ENCODE data around the gene KIRREL3. TPM values are rescaled to one million over a fixed set of nuclear protein-coding genes. Genes with fewer than 3 reads are reported as not detected.

Gene KIRREL3
- polyA plus RNA-seq, 1 donor, result 0.80 TPM

DNA sequence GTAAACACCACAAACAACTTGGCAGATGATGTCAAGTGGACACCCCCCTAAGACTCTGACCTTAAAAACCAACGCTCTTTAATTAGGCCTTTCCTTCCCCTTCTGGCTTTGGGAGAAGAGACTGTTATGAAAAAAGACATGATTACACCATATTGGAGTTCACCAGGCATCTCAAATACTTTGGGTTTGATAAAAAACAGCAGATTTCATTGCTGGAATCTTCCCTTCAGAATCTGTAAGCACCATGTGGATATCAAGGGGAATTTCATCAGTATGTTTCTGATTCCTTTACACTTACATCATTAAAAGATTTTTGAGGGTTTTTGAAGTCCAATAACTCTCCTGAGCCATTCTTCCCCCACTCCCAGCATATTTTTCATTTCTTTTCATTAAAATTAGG lies 85.6 kb downstream of the KIRREL3 start:
- DNase-seq (ENCODE audit: low read depth), result no peak

DNA sequence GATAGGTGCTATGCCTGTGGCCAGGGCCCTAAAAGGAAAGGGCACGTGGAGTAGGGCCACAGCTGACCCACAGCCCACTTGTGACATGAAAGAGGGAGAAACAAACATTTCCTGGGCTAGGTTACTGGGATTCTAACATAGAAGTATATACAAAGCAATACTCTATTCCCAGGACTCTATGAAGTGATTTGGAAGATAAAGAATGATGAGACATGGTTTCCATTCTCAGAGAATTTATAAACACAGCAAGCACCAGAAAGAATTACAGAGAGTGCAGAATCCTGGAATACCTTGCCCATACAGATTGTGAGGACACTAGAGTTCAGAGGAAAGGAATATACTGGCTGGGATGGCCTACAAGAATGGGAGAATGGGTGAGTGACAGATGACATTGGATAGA lies 86.4 kb downstream of the KIRREL3 start:
- no peak for DNase-seq (ENCODE audit: low read depth)

DNA sequence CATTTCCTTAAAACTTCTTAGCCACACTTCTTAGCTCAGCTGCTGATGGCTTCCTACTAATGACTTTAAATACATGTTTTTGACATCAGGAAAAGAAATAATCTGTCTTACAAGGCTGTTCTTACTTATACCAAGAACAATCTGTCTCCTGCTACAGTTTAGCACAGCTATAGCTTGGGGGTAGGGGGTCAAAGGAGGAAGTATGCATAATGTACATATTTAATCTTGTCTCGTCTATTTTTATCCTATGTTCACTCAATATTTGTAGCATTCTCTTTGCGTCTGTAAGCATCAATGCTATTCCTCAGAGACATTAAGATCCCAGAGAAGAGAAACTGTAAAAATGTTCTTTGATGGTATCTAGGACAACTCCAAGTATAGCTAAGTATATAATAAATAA lies 96.0 kb downstream of the KIRREL3 start:
- no peak for DNase-seq (ENCODE audit: low read depth)

DNA sequence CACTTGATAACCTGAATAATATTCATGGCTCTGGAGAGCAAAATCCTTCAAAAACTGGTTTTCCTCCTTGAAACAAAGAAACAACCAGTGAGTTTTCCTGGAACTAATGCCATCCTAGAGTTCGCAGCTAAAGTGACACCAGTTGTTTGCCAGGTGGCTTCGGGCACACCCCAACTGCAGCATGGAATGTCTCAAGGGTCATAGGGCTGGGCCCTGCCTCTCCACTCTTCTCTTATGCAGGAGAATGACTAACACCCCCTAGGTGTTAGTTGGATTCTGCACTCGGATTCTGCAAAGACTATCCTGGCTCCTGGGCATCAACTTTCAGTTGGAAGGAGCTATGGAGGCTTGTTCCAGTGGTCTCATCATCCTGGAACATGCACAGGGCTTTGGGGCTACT lies 98.8 kb downstream of the KIRREL3 start:
- DNase-seq (ENCODE audit: low read depth), result no peak

DNA sequence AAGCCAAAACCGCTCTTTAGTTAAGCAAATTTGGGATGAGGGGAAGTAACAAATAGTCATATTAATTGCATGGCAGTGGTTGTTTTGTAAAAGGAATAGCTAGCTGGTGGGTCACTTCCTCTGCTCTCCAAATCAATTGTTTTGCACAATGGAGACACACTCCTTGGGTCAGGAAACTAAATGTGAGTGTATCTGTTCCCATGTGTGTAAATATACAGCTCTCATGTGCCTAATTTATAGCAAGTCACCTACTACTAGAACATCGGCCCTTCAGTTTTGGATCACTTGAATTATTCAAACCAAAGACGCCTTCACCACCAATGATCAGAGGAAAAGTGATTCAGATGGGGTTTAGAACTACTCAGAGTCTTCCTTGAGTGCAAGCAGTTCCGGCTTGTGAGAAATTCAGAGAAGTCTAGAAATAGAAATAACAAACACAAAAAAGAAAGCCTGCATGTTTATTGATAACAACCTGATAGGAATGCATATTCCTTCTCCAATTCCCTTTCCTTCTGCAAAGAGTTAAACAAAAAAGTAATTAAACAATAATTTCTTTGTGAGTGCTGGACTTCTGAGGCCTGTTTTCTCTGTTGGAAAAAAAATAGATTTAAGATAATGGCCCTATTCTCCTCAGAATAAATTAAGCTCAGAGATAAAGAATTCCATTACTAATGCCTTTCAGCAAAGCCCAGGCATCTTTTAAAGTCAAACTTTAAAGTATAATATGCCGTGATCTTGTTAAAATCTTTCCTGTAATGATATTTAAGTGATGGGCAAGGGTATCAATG lies 100.4 kb downstream of the KIRREL3 start:
- DNase-seq (ENCODE audit: low read depth), result no peak

DNA sequence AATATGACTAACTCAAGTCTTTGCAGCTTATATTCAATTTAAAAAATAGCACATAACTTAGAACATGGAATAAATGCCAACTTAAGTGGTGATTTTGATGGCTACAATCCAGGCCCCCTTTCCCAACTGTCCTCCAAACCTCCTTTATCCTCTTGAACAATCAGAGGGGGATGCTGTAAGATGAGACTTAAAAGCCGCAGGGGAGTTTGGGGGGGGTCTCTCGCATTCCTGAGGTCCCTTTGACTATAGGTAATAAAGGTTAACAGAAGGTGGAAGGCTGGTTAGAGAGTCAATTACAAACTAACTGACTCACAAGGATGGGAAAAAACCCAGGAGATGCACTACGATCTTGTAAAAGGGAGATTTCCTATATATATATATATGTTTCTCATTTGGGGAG lies 101.8 kb downstream of the KIRREL3 start:
- DNase-seq (ENCODE audit: low read depth), result no peak

DNA sequence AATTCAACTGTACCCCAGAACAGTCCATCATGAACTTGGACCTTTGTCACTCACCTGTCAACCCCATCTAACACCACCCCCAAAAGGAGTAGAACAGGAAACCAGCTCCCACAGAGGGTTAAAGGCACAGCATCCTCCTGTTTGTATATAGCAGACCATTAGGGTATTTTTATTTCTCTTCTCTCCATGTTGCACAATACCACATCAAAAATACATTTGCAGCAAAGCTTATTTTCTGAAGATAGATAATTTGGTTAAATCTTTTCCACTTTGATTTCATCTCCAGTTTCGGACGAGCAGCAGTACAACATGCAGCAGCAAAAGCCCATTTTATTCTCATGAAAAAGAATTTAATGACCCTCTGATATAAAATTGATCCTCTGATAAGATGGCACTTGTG lies 103.1 kb downstream of the KIRREL3 start:
- no peak for DNase-seq (ENCODE audit: low read depth)

DNA sequence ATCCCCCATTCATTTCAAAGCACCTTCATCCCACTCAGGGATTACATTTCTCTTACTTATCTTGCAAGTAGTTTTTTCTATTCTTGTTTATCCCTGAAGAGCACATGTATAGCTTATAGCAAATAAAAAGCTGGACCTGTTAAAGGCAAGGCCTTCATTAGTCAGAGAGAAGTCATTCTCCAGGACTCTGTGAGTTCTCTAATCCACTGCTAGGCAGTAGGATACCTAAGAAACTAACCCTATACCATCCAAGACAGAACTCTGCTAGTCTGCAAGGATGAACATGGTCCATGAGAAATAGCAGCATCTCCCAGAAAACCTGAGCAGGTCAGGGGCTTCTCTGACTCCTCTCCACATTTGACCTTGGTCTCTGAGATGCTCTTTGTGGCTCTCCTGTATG lies 104.5 kb downstream of the KIRREL3 start:
- no peak for DNase-seq (ENCODE audit: low read depth)

DNA sequence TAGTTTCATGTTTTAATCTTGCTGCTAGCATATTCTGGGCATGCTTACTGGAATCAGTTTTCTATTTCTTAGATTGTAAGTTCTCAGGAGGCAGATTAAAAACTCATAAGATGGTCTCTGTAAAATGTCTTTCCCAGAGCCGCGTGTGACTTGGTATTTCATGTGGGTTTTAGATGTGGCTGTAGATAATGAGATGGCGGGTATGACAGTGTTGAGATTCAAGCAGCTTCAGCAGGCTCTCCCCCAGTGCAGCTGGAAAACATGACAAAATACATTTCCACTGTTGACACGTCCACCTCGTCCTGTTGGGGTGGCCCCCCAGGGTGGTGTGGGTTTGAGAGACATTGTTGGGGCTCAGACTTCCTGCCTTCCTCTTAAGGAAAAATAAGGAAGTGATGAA lies 106.8 kb downstream of the KIRREL3 start:
- no peak for DNase-seq (ENCODE audit: low read depth)

DNA sequence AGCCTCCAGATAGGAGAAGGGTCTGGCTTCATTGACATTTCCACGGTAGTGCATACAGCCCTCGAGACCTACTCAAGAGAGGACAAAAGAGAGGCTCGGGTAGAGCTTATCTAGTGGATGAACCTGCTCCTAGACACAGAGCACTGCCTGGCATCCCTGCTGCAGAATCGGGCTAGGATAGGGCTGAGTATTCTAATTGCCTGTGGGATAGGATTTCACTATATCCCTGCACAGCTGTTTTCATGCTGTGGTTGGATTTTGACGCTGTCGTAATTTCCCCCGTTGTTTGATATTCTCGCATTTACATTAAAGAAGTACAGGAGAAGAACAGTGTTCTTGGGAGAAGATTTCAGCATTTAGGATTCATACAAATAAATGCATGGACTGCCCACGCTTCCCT lies 107.8 kb downstream of the KIRREL3 start:
- DNase-seq (ENCODE audit: low read depth), result no peak

DNA sequence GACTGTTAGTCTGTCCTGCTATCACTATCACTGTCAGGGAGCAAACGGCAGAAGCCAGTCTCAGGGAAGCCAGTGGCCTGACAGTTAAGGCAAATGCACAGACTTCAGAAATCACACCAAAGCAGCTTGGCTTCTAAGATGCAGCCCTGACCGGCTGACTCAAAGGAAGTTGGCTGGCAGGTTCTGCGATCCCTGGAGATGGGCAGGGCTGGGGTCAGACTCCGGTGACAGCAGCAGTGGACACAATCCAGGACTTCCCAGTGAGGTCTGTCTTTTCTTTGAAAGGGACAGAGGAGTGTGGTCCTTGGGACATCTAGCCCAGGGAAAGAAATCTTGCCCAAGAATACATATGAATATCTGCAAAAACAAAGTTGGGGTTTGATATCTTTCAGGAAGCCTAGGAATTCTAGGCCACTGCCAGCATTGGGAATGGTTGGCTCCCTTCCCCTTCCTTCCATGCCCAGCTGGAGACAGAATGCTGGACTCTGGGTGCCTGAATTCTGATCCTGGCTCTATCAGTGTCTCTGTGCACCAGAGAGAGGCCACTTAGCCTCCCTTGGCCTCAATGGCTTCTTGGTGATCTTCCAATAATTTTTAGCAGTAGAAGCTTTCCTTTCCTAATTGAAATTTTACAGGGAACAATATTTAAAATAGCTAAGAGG lies 108.9 kb downstream of the KIRREL3 start:
- DNase-seq (ENCODE audit: low read depth), result no peak

DNA sequence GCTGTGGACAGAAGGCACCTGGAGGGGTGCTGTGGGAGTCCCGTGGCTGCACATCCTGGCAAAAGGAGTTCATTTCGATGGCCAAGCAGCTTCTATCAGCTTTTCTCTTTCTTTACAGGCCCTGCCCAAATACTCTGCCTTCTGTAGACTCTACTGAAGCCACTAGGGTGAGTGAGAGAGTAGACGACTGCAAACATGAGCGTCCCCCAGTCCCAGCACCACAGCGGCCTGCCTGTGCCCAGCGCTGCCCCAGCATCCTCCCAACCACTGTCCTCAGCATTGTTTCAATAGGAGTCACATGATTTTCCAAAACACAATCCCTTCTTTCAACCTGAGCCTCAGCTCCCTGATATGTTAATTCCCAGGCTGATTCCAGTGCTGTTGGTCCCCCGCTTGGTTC lies 110.0 kb downstream of the KIRREL3 start:
- no peak for DNase-seq (ENCODE audit: low read depth)

DNA sequence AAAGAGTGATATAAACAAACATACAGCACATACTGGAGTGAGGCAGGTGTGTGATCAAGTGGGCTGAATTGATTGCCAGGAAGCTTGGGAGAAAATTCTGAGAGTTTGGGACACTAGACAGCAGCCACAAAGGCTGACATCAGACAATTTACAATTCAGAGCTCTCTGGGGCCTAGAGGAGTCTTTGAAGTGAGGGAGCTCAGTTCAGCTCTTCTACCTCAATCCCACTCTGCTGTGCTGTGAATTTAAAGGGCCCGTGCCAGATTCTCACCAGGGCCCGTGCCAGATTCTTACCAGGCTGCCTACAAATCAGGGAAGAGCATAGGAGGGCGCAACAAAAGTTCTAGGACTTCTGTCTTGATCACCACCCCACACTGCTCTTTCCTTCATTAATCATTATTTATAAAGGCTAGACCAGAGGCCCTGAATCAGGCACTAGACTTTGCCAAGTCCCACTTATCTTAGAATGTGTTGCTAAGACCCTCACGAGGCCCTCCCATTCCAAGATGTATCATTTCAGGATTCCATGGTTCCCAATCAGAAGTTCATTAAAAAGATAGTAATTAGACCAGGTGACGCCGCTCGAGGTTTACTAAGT lies 112.4 kb downstream of the KIRREL3 start:
- no peak for DNase-seq (ENCODE audit: low read depth)

DNA sequence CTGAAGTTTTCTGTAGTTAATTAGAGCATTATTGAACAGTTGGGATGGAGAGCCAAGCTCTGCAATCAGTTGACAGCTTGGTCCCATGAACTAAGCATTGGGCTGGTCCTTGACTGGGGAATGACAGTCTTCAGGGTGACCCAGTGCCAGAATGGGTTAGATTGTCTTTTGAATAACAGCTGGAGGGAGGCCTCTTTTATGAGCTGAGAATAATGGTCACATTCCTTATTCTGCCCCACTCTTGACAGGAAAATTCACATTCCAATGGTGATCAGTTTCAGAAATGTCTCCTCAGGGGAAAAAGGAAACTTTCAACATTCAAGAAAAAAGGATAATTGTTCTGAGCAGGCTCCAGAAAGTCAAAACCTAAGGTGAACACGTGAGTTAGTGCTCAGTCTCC lies 113.9 kb downstream of the KIRREL3 start:
- DNase-seq (ENCODE audit: low read depth), result no peak

DNA sequence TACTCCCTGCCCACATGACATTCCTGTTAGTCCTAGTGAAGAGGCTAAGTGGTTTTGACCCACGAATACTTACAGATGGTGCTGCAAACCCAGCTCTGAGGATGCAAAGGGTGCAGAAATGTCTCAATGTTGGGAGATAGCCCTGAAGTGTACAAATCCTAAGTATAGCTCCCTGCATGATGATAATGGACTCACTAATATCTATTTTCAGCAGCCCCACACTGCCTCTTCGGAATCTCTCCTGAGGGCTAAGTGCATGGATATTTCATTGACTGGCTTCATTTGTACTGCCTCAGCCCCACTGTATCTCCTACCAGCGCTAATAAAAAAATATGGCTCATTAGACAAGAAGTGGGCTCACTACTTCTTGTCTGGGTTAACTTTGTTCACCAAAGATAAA lies 114.5 kb downstream of the KIRREL3 start:
- no peak for DNase-seq (ENCODE audit: low read depth)

DNA sequence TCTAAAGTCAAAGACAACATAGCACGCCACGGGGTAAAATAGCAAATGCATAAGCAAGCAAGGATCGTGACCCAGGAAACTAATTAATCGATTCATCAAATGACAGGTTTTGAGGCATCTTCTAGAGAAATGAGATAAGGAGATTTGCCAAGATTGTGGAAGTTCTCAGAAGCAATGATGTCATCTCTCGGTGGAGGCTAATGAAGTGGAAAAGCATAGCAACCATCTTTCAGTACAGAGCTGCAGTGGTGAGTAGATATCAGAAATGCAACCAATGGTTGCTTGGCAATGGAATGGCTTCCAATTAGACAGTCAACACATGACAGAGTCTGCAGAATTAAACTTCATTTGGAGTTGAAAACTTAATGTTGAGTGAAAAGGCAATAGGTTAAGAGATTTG lies 116.0 kb downstream of the KIRREL3 start:
- no peak for DNase-seq (ENCODE audit: low read depth)

DNA sequence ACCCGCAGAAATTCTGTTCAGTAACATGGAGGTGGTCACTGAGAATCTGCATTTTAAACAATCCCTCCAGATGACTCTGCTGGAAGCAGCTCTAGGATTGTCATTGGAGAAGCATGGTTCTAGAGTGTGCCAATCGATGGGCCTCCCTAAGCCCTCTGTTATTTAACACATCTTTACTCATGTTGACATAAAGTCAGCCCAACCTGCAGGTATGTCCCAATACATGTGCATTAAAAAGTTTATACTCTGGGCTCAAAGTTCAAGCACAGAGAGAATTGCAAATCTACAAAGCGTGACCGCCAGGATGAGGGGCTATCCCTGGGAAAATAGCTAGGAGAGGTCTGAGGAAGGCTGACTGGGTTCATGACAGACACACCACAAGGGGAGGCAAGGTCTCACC lies 116.4 kb downstream of the KIRREL3 start:
- no peak for DNase-seq (ENCODE audit: low read depth)

DNA sequence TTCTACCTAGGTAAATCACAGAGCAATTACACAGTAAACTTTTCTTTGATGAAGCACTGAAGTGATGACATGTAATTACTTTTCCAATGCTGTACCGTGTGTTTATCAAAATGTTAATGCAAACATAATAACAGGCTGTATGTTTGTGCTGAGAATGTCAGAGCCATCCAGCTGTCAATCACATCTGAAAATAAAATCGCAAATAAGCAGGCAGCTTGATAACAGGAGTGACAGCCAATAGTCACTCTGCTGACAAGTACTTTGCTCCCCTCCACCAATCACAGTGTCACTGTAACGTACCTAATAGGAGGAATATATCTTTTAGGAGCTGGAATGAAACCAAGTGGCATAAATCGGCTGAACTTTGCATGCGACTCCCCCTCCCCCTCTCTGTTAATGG lies 119.7 kb downstream of the KIRREL3 start:
- DNase-seq (ENCODE audit: low read depth), result no peak

DNA sequence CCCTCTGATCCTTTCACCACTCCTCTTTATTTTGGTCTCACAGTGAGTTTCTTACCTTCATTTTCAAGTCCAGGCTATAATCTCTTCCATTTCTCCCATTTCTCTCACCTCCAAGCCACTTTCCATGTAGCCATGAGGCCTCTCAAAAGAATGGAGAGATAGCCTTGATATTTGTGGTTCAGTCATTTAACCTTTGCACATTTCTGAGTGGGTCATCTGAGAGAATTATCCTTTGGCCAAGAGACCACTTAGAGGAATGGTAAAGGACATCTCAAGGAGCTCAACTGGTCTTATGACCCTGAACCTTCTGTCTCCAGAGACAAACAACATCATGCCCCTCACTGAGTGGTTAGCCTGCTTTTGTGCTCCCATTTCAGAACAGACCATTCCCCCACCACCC lies 121.1 kb downstream of the KIRREL3 start:
- DNase-seq (ENCODE audit: low read depth), result no peak

DNA sequence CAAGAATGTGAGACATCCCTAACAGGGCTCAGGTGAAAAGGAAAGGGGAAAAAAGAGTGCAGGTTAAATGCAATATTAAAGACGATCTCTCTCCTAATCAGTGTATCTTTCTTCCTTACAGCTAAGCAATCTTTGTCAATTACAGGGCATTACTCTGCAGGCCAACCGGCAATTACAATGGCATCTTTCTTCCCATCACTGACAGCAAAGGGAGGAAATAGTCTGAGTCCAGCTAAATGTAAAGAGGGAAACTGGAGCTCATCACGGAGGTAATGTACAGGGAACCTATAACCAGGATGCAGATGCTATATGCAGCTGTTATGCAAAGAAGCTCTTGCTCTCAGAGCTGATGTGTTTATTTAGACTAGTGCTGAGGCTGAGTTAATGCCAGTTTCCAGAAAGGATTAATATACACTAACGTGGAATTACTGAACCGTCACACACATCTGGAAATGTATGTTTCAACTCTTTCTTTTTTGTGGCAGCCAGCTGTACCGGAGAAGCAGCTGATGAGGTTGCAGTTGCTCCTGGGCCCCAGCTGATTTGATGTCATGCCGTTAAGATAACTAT lies 121.6 kb downstream of the KIRREL3 start:
- DNase-seq (ENCODE audit: low read depth), result no peak

DNA sequence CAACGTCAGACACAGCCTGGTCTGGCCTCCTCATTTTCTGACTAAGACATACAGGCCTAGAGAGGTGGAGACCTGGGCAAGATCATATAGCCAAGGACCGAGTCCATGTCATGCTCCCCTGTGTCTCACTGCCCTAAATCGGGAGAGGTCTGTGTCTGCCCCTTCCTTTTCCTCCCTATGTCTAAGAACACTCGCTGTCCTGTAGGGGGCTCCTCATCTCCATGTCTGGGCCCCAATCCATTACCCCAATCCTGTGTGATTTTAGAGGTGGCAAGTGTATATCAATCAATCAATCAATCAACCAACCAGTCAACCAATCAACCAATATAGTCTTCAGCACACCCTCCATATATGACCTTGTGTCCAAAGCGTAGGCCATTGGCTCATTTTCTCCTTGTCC lies 125.7 kb downstream of the KIRREL3 start:
- no peak for DNase-seq (ENCODE audit: low read depth)

DNA sequence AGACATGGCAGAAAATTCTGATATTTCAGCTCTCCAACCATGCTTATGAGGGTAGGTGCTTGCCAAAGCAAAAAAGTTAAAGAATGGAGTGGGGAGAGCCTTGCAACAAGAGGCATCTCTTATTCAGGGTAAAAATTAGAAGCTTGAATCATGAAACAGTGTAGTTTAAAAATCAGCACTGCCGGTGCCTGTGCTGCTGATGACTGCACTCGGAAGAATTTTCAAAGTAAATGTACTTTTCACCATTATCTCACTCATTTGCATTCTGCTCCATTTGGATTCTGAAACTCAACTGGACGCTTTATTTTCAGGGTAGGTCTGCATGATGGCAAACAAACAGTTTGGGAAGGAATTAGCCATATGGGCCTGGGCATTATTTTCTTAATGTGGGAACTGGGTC lies 126.3 kb downstream of the KIRREL3 start:
- DNase-seq (ENCODE audit: low read depth), result no peak

DNA sequence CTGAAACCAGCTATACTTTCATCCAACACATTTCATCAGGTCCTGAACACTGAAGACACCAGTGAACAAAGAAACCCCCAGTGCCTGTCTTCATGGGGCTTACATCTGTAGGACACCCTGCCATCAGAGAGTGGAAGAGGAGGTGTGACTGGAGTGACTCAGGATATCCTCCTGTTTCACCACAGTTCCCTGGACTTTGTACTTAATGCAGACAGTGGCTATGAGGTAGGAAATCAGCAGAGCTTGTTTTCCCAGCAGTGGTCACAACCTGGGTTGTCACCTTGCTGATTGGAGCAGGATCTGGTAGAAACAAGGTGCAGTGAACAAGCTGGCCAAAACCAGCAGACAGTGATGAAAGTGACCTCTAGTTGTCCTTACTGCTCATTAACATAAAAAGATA lies 128.8 kb downstream of the KIRREL3 start:
- no peak for DNase-seq (ENCODE audit: low read depth)
